GM21367 (cell line): ENCODE measurements around the gene SRR.

Source experiments
- ATAC-seq: cut with Tn5 transposase; IDR thresholded peaks from one replicate; pipeline ENCODE4 v1.9.1; 2021; ENCODE audit not compliant: unreplicated experiment

Gene SRR

DNA sequence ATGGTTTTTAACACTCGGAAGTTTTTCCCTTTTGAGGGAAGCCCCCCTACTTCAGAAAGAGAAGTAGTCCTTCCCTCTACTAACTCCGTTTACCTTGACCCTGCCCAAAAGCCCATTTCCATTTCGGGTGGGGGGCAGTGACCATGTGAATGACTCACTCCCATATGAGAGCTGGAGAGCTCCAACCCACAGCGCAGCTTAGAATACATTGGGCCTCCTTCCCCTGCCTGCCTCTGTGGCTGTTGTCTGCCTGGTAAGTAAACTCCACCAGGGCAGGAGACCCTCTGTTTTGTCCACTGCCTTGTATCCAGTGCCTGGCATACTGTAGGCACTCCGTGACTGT is 34.5 kb downstream of the SRR start:
- ATAC-seq = no peak

DNA sequence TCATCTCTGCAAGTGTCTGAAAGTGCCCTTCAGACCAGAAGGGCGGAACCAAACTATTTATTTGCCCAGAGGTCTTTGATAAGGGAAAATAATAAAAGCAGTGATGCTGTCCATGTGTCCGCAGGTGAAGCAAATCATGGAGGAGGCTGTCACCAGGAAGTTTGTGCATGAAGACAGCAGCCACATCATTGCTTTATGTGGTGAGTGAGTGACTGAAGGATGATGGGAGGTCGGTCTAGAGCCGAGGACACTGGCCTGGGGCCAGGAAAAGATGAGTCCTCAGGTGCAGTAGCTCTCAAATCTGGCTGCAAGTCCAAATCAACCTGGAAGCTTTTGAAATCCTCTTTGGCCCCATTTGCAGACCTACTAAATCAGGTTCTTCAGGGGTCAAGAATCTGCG is 39.7 kb downstream of the SRR start:
- no peak for ATAC-seq

DNA sequence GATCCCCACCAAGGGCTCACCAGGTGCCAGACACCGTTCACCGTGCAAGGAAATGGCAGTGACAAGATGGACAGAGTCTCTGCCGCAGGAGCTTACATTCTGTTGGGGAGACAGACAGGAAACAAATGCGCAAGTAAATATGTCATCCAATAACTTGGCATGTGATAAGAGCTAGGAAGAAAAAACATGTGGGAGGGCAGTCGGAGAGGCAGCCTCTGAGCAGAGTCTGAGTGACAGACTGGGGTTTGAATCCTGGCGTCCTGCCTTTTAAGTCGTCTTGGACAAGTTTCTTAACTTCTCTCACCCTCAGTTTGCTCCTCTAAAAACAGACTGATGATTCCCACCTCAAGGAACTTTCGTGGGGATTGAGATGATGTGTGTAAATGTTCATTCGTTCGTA is 40.8 kb downstream of the SRR start:
- ATAC-seq = no peak

DNA sequence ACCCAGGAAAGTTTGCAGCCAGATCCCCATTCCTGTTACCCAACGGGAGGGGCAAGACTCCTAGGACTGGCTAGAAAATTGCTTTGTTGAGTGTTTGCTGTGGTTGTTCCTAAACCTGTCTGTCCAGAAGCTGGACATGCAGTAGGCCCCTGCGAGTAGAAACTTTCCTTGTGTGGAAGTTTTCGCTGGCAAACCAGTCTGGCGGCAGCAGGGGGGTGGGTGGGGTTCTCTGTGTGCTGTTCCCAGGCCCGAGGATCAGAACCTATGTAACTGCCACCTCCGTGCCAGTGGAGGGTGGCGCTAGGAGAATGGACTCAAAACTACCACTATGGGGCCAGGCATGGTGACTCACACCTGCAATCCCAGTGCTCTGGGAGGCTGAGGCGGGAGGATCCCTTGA is 42.7 kb downstream of the SRR start:
- ATAC-seq = no peak

DNA sequence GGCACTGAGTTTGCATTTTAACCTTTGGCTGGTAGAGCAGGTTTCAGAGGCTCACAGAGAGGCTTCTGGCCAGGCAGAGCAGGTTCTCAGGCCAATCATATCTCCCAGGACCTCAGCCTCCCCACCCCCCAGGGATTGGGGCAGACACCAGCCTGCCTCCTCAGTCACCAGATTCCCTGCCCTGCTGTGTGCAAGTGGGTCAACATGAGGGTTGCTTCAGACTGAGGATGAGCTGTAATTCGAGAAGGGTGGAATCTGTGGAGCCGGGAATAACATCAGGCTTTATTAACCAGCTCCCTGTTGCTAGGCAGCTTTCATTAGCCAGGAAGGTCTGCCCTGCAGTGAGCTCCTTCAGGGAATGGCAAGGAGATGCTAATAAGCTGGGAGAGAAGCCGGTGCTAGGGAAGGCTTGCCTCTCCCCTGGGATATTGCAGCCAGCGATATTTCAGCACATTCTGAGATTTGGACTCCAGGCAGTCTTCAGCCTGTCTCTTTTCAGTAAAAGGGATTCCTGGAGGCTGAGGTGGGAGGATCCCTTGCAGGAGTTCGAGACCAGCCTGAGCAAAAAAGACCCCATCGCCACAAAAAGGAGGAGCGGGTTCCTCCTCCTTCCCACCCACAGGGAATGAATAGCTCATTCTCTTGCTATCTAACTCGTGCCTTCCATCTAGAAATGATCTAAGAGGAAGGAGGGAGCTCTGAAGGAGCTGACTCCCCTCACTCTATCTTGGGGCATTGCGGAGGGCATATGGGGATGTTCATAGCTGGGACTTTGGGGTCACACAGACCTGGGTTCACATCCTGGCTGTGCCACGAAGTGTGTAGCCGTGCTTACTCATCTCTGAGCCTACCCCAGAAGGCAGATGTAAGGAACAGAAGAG is 44.3 kb downstream of the SRR start:
- no peak for ATAC-seq

DNA sequence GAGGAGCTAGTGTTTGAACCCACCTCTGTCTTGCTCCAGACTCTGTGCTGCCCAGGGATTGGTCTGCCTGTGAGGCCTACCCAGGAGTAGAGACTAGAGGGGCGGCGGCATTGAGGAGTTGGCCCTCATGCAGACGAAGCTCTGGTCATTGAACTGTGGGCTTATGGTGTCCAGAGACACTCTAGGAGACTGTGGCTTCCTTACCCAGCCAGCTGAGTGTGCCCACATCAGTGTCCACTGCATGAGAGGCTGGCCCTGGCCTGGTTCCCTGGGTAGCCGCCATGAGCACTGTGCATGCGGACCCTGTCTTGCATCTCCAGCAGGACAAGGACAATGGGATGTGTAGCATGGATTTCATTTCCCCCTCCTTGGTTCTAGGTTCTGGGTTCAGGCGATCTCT is 47.5 kb downstream of the SRR start:
- ATAC-seq = no peak

DNA sequence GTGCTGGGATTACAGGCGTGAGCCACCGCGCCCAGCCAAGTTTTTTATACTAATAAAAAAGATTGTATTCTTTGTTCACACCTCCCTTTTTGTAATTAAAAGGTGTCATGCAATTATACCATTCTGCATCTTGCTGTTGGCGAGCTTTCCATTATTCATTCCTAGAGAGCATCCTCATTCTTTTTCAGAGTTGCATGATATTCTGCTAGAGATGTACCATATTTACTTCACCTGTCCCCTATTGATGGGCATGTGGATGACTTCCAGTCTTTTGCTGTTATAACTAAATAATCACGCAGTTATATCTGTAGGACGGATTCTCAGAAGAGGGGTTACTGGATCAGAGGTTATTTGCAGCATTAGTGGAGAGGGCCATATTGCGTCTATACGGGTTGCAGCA is 50.6 kb downstream of the SRR start:
- no peak for ATAC-seq

DNA sequence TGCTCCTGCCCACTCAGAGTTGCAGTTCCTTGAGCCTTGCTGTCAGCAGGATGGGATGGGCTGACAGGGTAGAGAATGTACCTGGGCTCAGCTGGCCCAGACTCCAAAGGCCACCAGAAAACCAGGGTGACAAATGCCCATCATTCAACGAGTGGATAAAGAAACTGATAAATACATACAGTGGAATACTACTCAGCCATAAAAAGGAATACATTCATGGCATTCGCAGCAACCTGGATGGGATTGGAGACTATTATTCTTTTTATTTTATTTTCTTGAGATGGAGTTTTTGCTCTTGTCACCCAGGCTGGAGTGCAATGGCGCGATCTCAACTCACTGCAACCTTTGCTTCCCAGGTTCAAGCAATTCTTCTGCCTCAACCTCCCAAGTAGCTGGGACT is 53.5 kb downstream of the SRR start:
- no peak for ATAC-seq

DNA sequence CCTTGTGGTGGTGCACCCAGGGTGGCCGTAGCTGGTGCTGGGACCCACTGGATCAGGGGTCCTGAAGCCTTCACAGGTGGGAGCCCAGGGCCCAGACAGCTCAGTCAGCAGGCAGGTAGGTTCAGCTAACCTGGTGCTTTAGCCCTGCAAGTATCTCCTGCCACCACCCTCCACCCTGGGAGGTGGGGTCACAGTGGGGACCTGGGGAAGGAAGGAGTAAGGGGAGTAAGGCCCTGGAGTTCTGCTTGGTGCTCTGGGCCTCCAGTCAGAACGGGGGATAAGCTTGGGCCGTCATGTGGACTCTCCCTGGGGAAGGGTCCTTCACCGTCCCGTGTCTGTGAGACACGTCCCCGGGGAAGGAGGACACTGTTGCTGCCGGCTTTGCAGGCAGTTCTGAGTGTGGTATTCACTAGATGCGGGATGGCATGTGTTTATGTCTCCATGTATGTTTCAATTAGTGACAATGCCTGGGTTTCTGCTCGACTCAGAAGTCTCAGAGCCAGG is 54.2 kb downstream of the SRR start:
- no peak for ATAC-seq

DNA sequence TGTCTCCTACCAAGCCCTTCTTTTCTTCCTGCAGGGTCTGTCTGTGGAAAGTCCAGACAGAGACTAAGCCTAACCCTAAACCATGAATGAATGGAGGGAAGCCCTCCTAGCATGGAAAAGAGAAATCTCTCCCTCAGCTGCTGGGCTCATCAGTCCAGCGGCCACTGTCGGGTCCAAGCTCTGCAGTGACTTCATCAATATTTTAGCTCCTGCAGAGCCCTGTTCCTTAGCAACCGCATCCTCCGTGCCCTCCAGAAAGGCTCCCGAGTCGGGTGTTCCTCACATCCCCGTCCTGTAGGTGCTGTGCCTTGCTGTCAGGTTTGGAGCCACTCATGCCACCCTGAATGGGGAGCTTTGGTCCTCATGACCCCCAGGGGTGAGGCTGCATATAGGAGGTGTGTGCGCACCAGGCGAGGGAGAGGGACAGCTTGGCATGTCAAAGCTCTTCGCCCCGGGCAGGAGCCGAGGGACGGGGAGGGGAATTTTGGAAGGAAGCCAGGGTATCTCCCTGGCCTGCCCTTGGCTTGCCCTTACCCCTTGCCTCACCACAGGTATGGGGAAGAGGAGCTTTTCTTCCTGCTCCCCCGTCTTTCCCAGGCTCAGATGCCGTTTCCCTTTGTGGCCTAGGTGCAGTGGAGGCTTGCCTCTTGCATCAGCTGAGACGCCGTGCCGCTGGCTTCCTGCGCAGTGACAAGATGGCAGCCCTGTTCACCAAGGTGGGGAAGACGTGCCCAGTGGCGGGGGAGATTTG is 57.4 kb downstream of the SRR start:
- no peak for ATAC-seq

DNA sequence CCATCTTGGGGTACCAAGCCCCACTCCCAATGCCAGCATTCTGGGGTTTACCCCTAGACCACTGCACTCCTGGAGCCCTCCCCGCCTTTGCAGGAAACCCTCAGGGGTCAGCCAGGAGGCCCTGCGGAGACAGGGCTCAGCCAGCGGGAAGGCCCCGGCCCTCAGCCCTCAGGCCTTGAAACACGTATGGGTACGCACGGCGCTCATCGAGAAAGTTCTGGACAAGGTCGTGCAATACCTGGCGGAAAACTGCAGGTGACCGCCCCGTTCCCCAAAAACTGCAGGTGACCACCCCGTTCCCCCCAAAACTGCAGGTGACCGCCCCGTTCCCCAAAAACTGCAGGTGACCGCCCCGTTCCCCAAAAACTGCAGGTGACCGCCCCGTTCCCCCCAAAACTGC is 58.3 kb downstream of the SRR start:
- ATAC-seq = no peak

DNA sequence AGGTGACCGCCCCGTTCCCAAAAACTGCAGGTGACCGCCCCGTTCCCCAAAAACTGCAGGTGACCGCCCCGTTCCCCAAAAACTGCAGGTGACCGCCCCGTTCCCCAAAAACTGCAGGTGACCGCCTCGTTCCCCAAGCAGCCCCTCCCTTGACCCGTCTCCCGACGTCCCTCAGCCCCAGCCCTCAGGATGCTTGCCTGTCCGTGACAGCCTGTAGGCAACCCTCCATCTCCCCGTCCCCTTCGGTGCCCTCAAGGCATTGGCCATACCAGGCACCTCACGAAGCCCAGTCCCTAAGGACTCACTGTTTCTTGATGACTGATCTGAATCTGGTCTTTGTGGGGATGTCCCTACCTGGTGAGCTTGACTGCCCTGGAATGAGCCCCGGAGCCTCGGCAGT is 58.7 kb downstream of the SRR start:
- ATAC-seq = no peak

DNA sequence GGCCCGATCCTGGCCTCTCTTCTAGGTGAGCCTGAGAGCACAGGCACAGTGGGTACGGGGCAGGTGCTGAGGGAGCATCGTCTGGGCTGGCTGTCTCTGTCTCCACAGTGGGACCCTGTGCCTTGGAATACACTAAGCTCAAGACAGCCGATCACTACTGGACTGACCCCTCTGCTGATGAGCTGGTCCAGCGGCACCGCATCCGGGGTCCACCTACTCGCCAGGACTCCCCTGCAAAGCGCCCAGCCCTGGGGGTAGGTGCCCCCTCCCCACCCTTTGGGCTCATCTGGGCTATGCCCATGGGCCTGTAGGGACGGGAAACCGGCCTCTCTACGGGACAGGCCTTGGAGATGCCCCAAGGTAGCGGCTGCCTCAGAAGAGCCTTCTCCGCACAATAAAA is 59.1 kb downstream of the SRR start:
- no peak for ATAC-seq

DNA sequence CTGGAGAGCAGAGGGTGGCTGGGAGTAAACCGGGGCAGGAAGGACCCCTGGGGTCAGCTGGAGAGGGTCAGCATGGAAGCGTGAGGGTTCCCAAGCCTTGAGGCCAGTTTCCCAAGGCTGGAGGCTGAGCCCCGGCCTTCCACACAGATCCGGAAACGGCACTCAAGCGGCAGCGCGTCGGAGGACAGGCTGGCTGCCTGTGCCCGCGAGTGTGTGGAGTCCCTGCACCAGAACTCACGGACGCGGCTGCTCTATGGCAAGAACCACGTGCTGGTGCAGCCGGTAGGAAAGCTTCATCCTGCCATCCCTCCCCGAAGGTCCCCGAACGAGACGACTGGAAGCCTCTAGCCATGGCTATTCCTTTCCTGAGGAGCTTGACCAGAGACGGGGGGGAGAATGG is 59.6 kb downstream of the SRR start:
- no peak for ATAC-seq

DNA sequence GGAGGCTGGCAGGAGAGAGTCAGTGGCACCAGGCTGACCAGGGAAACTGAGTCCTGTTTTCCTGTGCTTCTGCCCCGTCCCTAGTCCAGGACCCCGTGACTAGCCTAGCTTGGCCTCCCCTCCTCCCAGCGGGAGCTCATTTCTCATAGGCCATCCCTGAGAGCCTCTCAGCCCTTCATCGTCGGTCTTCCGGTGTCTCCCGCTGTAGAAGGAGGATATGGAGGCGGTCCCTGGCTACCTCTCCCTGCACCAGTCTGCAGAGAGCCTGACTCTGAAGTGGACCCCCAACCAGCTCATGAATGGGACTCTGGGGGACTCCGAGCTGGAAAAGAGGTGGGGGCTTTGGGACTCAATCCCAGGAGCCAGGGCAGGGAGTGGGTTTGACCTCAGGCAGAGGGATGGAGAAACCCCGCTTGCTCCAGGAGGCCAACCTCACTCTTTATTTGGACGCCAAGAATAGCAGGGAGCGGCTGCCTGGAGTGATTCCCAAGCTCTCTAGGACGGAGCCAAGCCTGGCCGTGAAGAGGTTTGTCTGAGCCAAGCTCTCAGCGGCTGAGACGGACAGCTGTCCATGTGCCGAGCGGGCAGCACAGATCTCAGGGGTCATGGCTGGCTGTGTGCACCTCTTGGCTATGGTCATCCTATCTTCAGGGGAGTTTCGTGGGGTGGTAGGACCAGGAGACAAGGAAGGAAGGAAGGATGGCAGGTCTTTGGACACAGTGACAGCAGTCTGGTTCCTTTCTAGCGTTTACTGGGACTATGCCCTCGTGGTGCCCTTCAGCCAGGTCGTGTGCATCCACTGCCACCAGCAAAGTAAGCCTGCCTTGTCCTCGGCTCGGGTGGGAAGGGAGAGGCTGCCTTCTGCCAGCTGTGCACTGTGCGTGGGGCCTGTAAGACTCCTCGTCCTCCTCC is 60.4 kb downstream of the SRR start:
- ATAC-seq = no peak

DNA sequence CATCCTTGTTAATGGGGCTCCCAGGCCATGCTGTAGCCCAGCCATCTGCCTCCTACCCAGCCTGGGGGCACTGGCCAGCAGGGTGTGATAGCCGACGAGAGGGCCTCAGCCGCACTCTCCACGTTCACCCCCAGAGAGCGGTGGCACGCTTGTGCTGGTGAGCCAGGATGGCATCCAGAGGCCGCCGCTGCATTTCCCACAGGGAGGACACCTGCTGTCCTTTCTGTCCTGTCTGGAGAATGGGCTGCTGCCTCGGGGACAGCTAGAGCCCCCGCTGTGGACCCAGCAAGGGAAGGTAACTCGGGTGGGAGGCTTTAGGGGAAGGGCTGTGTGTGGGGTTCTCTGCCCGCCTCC is 61.0 kb downstream of the SRR start:
- ATAC-seq = no peak

DNA sequence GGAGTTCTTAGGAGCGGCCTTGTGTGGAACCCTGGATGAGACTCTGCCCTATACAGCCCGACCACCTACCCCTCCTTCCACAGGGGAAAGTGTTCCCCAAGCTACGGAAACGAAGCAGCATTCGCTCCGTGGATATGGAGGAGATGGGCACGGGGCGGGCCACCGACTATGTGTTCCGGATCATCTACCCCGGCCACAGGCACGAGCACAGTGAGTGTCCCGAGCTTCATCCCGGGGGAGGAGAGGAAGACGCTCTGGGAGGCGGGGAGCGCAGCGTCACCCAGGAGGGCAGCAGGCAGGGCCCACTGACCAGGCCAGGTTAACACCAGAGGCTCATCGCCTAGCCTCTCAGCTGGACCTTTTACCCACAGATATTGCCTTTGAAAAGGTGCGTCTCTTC is 61.4 kb downstream of the SRR start:
- ATAC-seq = no peak

DNA sequence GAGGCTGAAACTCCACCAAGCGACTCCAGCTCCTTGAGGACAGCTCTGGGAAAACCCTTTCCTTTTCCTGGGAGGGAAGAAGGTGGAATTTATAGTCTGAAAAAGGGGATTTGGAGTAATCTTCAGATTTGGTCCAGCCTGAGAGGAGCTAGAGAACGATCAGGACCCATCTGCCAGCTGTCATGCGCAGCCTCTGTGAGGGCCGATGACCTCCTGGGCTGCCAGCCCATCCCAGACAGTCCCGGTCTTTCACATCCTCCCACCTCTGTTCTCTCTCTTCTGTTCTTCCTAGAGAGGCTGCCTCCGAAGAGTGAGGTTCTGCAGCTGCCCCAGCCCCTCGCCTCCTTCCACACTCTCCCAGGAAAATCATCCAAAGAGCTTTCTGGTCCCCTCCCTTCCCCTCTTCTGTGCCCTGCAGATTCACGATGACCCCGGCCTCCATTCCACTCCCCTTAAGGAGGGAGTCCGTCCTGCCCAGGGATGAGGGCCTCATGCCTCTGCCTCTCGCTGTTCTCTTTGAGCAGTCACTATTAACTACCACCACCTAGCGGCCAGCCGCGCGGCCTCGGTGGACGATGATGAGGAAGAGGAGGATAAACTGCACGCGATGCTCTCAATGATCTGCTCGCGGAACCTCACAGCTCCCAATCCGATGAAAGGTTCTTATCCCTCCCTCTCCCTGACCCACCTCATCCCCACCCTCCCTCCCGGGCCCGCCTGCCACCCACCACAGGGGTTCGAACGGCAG is 63.2 kb downstream of the SRR start:
- no peak for ATAC-seq

DNA sequence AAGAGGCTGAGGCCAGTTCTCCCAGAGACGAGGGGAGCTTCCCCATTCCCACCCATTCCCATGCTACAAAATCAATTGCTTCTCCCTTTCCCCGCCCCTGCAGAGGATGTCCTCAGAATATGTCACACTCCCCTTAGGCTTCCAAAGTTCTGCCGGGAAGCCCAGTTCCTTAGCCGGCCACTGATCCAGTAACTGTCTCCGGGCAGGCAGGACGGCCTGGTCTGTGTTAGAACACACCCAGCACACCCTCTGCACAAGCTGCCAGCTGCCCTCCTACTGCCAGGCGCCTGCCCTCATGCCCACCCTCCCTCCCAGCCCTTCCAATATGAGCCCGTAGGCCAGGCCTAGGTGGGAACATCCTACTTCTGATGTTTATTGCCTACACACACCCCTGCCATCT is 64.6 kb downstream of the SRR start:
- no peak for ATAC-seq

DNA sequence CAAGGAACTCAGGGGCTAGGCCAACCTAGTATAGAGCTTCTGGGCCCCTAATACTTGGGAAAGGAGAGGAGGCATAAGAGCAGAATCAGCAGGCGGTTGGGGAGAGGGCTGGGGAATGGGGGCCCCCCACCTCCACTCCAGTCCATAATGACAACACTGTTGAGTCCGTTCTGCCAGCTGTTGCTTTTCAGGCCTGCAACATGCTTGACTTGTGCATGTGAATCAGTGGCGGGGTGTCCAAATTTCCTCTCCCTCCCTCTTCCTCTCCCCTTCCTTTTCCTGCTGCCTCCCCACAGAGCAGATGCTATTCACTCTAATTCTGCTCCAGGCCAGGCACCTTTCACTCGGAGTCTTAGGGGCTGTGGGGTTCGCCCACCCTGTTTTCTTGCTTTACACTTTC is 65.3 kb downstream of the SRR start:
- ATAC-seq = no peak
